Stimulated activated CD8-positive, alpha-beta memory T cell treated with anti-CD3 and anti-CD28 coated beads, Interleukin-15, amount 100 ng/mL, for 24 hours (primary cell): Measurements from ENCODE around the gene SFXN5.

ENCODE experiments used
- DNase-seq: peaks from one replicate; pipeline ENCODE4 v3.0.0-alpha.2; 2020; ENCODE audit warnings: low read depth

The SFXN5 gene

DNA sequence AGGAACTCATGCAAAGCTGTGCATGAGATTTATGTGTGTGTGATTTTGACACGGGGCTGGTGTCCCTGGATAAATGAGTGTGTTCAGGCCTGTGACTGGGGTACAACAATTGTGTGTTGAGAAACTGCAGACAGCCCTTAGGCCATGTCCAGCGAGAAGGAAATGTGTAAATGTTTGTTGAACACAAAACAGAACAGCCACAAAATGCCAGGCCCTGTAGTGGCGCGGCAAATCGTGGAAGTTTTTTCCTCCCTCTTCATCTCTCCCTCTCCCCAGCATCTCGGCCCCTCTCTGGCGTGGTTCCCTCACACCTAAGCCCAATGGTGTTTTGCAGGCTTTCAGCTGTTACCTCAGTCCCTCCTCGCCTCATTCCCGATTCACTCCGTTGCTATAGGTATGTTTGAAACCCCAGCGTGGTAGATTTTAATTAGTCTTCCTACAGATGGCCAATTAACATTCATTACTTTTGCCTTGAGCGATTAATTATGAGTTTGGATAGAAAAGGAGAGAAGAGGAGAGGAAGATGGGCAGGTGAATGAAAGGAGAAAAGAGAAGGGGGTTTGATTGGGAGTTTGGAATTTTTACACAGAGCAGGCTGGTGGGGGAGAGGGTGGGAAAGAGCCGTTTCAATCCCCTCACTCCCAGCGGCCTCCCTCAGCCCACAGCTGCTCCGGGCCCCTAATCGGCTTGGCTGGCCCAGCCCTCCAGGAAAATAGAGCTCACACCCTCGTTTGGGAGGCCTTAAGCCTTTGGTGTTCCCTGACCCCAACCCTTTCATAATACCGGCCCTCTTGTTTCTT lies 173.5 kb downstream of the SFXN5 start:
- DNase-seq: no peak

DNA sequence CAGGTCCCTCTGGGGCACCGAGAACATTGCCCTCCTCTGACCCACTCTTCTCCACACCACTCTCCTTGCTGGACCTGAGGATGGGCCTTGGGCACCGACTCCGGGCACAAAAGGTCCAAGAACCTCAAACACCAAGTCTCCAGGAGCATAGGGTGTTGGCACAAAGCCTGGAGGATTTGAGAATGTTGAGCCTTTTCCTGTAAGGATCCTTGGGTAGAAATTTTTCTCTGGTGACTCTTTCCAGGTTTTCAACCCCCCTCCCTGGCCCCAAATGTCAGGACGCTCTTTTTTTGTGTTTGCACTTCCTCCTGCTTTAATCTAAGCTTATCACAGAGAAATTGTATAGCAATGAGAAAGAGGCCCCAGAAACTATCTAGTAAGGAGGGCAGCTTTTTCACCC lies 175.1 kb downstream of the SFXN5 start:
- DNase-seq: no peak

DNA sequence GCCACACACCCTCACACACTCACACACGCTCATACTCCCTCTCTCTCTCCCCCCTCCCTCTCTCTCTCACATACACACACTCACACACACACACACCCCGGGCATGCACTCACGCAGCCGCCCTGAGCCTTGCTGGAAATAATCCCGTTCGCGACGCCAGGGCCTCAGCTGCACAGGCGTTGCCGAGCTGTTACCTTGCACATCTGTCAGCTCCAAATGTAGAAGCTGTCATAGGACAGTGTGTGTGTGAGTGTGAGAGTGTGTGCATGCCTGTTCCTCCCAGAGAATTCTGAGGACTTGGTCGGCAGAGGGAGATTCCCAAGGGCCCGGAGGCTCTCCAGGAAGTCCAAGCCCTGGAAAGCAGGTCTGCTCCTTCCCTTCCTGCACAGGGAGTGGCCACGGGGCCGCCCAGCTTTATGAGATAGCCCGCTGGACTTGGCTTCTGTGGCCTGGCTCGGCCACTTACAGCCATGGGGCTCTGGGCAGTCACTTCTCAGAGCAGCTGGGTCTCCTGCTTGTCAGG lies 175.7 kb downstream of the SFXN5 start:
- DNase-seq: no peak

DNA sequence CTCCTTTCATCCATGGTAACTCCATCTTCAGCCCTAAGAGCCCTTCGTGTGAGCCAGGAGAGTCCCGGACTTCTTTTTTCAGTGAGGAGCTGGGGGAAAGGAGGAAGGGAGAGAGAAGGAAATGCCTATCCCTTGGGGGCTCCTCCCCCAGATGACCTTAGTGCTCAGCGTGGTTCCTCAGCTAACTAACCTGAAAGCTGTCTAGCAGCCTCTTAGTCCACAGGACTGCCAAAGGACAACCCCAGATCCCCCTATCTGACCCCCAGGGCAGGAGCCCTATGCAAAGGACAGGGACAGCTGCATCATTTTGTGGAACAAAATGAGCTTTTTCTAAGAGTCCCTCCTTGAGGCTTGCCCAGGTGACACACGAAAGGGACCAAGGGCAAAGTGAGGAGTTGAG lies 176.4 kb downstream of the SFXN5 start:
- no peak for DNase-seq

DNA sequence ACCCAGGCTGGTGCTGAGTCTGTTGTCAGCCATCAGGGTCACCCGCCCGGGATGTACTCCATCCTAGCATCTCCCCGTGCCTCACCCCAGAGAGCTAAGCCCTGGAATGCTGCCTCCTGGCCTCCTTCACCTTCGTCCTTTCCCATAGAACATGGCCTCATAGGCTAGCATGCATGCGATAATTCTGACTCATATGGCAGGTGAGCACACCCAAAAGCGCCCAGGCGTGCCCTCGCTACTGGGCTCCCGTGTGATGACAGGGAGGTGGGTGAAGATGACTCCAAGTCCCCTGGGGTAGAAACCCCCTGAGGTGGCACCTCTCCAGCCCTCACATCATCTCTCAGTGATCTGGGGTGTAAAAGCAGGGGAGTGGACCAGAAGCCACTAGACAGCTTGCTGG lies 177.0 kb downstream of the SFXN5 start:
- no peak for DNase-seq

DNA sequence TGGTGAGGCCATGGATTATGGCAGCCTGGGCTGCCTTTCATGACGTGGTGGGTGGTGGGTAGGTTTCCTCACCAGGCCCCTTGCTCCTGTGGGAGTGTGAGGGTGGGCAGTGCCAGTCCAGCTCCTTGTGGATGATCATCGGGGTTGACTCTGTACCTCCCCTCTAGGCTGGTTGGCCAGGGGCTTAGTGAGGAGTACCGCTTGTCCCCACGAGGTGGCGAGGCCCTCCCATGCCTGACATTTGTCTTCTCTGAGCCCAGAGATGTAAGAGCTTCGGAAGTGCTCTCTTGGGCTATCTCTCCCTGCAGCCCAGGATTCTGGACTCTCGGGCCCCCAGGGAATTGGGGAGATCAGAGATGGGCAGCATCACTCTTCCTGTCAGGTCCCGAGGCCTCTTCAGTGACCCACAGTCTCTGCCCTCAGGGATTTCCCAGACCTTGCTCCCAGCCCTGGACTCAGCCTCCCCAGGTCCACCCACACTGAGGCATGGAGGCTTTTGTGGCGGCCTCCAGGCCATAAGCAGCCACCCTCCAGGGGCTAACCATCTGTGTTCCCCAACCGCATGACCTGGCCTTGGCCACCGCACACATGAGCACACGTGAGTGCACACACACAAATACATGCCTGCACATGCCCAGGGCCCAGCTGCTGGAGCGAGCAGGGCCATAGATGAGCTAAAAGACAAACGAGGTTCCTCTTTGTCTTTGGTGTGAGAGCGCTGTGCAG lies 177.8 kb downstream of the SFXN5 start:
- no peak for DNase-seq

DNA sequence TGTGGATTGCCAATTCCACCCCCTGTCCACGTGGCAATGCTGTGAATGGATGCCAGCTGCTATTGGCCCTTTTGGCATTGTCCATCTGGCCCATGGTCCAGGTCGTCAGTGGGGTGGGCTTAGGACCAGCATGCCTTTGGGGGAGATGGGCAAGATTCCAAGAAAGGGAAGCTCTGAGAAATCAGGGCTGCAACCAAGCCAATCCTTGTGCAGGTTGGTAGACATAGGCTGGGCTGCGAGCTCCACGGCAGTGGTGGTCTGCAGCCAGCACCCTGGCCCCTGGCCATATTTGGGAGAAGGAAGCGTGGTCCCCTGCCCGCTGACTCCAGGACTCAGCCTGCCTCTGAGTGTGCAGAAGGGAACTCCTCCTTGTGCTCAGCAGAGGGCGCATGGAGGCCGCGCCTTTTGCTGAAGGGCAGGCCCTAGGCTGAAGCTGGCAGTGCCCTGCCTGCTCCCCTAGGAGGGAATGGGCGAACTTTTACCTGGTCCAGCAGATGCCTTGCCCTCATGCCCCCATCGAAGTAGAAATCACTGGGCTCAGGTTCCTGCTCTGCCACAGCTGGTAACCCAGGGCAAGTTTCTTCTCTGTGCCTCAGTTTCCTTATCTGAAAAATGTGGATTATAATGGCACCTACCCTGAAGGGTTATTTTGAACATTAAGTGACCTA lies 178.9 kb downstream of the SFXN5 start:
- DNase-seq: no peak
